Osteoblast (primary cell): Measurements from ENCODE around the gene SPRY2. TPM values are rescaled to one million over a fixed set of nuclear protein-coding genes. Genes with fewer than 3 reads are reported as not detected.
A peak's percentile ranks its signal among the peaks of the same experiment; 100 is the strongest.

Source experiments
- DNase-seq: peaks from one replicate; pipeline ENCODE4 v3.0.0; 2011; ENCODE audit warnings: low spot score, mixed read lengths; ENCODE audit not compliant: insufficient read length; ENCODE audit errors: missing footprints
- H2AFZ ChIP-seq: 2 replicates; pipeline ENCODE4 v1.6.0; 2011; ENCODE audit warnings: mild to moderate bottlenecking, low read length
- H3K27ac ChIP-seq: 2 replicates; pipeline ENCODE4 v1.5.1; 2011; ENCODE audit warnings: mild to moderate bottlenecking, low read depth, low read length, moderate library complexity
- H3K27me3 ChIP-seq: 2 replicates; pipeline ENCODE4 v1.6.0; 2012; ENCODE audit warnings: mild to moderate bottlenecking, control low read depth, inconsistent platforms, low read length, moderate library complexity; ENCODE audit not compliant: insufficient read depth
- H3K36me3 ChIP-seq: 2 replicates; pipeline ENCODE4 v1.5.1; 2011; ENCODE audit warnings: mild to moderate bottlenecking, low read length, control low read depth, moderate library complexity; ENCODE audit not compliant: insufficient read depth
- H3K4me1 ChIP-seq: 2 replicates; pipeline ENCODE4 v1.5.1; 2011; ENCODE audit warnings: mild to moderate bottlenecking, low read length, control low read depth, moderate library complexity; ENCODE audit not compliant: insufficient read depth
- H3K4me2 ChIP-seq: 2 replicates; pipeline ENCODE4 v1.6.0; 2011; ENCODE audit warnings: mild to moderate bottlenecking, low read length; ENCODE audit not compliant: insufficient read depth
- H3K4me3 ChIP-seq: fragments of 200-600 bp; sonication (generic); 3 replicates; pipeline ENCODE4 v1.5.1; 2012; ENCODE audit warnings: mild to moderate bottlenecking, low read length, inconsistent platforms; ENCODE audit not compliant: insufficient read depth
- H3K79me2 ChIP-seq: 2 replicates; pipeline ENCODE4 v1.6.0; 2012; ENCODE audit warnings: mild to moderate bottlenecking, low read length, control low read depth, inconsistent platforms; ENCODE audit not compliant: insufficient read depth
- H3K9me3 ChIP-seq: 2 replicates; pipeline ENCODE4 v1.5.1; 2011; ENCODE audit warnings: low read depth, low read length, control low read depth
- H4K20me1 ChIP-seq: 2 replicates; pipeline ENCODE4 v1.6.0; 2012; ENCODE audit warnings: mild to moderate bottlenecking, low read length, control low read depth; ENCODE audit not compliant: insufficient read depth
- total RNA-seq: library from RNA; depleted of rRNA; stranded (reverse); fragments of >200 nt; gene quantifications from 2 replicates; pipeline ENCODE4 v1.2.3, GENCODE V29; 2012
- TF ChIP-seq, protein P1 (sequence below): IDR thresholded peaks from 2 replicates; pipeline ENCODE4 v1.5.1; 2011; ENCODE audit warnings: mild to moderate bottlenecking, low read depth, low read length, moderate library complexity; ENCODE audit errors: extremely low read depth

SPRY2 gene, protein sequence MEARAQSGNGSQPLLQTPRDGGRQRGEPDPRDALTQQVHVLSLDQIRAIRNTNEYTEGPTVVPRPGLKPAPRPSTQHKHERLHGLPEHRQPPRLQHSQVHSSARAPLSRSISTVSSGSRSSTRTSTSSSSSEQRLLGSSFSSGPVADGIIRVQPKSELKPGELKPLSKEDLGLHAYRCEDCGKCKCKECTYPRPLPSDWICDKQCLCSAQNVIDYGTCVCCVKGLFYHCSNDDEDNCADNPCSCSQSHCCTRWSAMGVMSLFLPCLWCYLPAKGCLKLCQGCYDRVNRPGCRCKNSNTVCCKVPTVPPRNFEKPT
- 5.0 and 6.5 TPM in 2 replicates for total RNA-seq

DNA sequence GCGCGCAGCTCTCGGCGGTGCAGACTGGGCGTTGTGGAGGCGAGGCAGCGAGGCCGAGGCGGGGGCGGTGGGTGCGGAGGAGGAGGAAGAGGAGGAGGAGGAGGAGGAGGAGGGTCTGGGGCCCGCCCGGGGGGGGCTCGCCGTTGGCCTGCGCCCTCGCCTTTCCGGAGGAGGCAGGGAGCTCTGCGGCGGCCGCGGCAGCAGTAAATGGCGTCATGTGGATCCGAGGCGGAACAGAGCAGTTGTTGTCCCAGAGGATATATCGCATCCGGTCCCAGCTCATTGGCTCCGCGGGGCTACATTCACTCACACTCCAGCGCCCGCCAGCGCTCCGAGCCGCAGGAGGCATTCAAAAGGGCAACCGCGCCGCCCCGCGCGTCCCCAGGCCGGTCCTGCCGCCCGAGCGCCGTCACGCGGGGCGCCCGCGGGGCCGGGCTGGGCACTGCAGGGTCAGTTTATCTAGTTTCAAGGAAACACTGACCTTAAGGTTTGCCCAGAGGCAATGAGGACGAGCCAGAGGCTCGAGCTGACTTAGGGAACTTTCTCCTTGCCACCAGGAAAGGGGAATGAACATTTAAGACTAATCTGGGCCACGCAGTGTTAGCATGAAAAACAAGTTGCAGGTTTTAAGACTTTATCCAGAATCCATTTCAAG lies at the start of gene SPRY2:
TSS of gene SPRY2 (minus strand) at position 26 of the 655 bp plus-strand sequence. CDS start 3,421 bp downstream, outside the sequence.
- Histone ChIP-seq H3K4me1 (peaks cover 19% of the 10 kb centered on the region), H3K27ac (peak within 1 kb of the TSS; percentile 96)

DNA sequence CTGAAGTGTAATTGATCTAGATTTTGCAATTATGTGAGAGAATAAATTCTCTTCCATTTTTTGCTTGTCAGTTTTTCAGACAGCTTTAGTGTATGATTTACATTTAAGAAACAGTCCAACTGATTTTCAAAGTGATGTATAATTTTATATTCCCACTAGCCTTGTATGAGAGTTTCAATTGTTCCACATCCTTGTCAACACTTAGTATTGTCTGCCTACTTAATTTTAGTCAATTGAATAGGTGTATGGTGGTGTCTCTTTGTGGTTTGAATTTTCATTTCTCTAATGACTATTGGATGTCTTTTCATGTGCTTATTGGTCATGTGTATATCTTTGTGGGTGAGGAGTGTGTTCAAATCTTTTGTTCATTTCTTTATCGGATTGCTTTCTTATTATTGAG lies 49.4 kb upstream of the SPRY2 start:
- H3K9me3 ChIP-seq, result no peaks in the 10 kb centered on the region
- H3K27me3 ChIP-seq, result no peaks in the 10 kb centered on the region
- no peaks in the 10 kb centered on the region for H4K20me1 ChIP-seq
- H3K4me3 ChIP-seq, result no peak overlapping the region
- no peaks in the 10 kb centered on the region for H3K36me3 ChIP-seq
- H3K4me2 ChIP-seq, result no peak overlapping the region
- H3K79me2 ChIP-seq, result no peaks in the 10 kb centered on the region
- H3K27ac ChIP-seq, result no peak overlapping the region
- no peak overlapping the region for H2AFZ ChIP-seq
- no peak for DNase-seq
- TF ChIP-seq, protein P1, sequence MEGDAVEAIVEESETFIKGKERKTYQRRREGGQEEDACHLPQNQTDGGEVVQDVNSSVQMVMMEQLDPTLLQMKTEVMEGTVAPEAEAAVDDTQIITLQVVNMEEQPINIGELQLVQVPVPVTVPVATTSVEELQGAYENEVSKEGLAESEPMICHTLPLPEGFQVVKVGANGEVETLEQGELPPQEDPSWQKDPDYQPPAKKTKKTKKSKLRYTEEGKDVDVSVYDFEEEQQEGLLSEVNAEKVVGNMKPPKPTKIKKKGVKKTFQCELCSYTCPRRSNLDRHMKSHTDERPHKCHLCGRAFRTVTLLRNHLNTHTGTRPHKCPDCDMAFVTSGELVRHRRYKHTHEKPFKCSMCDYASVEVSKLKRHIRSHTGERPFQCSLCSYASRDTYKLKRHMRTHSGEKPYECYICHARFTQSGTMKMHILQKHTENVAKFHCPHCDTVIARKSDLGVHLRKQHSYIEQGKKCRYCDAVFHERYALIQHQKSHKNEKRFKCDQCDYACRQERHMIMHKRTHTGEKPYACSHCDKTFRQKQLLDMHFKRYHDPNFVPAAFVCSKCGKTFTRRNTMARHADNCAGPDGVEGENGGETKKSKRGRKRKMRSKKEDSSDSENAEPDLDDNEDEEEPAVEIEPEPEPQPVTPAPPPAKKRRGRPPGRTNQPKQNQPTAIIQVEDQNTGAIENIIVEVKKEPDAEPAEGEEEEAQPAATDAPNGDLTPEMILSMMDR, result no peak
- H3K4me1 ChIP-seq, result no peaks in the 10 kb centered on the region

More for the DNA sequence above, at the start of gene SPRY2:
- DNase-seq, result peak; percentile 99
- peaks cover 13% of the 10 kb centered on the region for H3K36me3 ChIP-seq
- H4K20me1 ChIP-seq, result peaks cover 33% of the 10 kb centered on the region
- peak within 1 kb of the TSS; percentile 96 for H3K4me2 ChIP-seq
- H3K9me3 ChIP-seq, result no peaks in the 10 kb centered on the region
- H3K27me3 ChIP-seq, result no peaks in the 10 kb centered on the region
- peak within 1 kb of the TSS; percentile 91 for H2AFZ ChIP-seq
- TF ChIP-seq, protein P1, result no peak
- H3K79me2 ChIP-seq, result peaks cover 45% of the 10 kb centered on the region
- H3K4me3 ChIP-seq, result peak within 1 kb of the TSS; percentile 93

DNA sequence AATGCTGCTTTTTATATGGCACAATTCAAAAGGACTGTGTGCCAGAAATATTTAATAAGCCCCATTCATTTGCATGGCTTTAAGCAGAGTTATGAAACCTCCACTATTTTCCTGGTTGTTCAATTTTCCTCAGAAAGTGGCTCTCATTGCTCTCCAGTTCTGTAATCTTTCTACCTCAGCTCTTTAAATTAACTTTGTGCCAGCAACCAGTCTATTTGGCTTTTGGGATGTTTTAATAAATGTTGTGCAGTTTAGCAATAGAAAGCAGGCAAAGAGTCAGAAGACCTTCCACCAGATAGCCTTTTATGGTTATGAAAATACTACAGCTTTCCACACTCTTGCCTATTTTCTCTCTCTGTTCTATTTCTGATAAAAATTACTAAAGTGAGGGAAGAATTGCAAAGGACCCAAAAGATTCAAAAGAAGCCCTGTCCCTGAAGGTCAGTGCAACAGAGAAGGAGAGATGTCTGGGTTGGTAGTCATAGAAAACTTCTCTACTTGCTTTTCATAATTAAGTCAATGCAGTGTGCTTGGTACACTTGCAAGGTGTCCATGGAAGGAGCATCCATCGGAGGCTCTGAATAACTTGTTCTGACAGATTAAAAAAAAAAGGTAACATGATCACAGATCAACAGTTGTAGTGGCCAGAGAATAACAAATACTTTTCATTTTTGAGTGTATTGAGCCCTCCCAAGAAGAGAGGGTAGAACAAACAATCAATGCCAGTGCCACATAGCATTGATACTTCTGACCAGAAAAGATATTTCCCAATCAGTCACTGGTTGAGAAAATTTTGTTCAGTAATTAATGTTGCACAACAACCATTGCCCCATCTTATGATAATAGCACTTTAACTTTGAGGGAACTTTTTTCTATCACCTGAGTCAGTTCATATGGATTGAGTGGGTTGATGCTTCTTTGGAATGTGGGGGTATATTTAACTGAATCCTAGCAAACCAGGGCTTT lies 48.4 kb upstream of the SPRY2 start:
- DNase-seq, result no peak

More for the DNA sequence above, 48.4 kb upstream of the SPRY2 start:
- no peaks in the 10 kb centered on the region for H3K4me1 ChIP-seq
- no peak overlapping the region for H3K4me2 ChIP-seq
- H2AFZ ChIP-seq, result no peak overlapping the region
- H3K4me3 ChIP-seq, result no peak overlapping the region
- no peaks in the 10 kb centered on the region for H4K20me1 ChIP-seq
- H3K9me3 ChIP-seq, result no peaks in the 10 kb centered on the region
- H3K27me3 ChIP-seq, result peaks cover 2% of the 10 kb centered on the region
- H3K27ac ChIP-seq, result no peak overlapping the region
- H3K79me2 ChIP-seq, result no peaks in the 10 kb centered on the region
- H3K36me3 ChIP-seq, result no peaks in the 10 kb centered on the region
- TF ChIP-seq, protein P1, result no peak
